ENCODE measurements around the gene VPS26B.
A peak's percentile ranks its signal among the peaks of the same experiment; 100 is the strongest.
"Not testable (repeated sequence)": the region's sequence is repeated elsewhere in the genome, so short reads cannot be mapped to it uniquely, and the experiment has no call there.

The VPS26B gene

DNA sequence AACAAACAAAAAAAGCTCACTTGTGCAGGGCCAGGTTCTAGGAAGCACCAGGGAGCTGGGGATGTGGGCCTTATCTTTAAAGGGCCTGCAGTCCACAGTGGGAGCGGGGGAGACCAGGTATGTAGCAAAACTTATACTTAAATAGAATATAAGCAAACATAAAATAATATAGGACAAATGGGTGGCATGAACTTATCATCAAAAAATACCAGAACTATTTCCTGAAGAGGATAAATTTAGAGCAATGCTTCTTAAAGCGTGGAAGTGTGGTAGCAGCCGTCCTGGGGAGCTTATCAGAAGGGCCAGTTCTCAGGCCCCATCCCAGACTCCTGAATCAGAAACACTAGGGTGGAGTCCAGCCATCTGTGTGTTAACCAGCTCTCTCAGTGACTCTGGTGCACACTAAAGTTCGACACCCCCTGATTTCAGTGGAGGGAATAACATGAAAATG is 9.3 kb downstream of the VPS26B start:
- DNase-seq, result no peak

GRCh38 chr11:134235399-134235798 is 10.9 kb downstream of the VPS26B start:
- DNase-seq, result no peak

GRCh38 chr11:134236834-134237556 is 12.5 kb downstream of the VPS26B start:
- DNase-seq, result no peak

- no peak for DNase-seq
Measured at GRCh38 chr11:134237557-134237922, 13.1 kb downstream of the VPS26B start.

DNA sequence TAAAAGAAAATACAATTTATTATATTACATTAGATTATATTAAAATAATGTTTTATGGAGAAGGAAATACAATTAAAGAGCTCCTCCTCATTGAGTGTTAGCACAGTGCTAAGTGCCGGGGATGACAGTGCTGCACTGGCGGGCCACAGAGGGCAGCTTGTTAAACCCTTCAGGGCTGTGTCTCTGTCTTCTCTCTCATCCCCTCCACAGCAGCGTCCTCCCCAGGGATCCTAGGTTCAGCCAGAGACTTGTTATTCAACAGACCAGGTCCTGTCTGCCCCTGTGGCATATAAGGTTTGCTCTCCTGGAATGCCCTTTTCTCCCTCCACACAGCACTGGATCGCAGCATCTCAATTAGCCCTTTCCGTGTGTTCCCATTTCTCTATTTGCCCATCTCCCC is 14.5 kb downstream of the VPS26B start:
- DNase-seq, result no peak

GRCh38 chr11:134240592-134240991 is 16.1 kb downstream of the VPS26B start:
- no peak for DNase-seq

GRCh38 chr11:134242376-134242775 is 17.9 kb downstream of the VPS26B start:
- no peak for DNase-seq

- no peak for DNase-seq
Measured at GRCh38 chr11:134243913-134244312, 19.4 kb downstream of the VPS26B start.

- DNase-seq, result no peak
Measured at GRCh38 chr11:134244593-134244992, 20.1 kb downstream of the VPS26B start.

DNA sequence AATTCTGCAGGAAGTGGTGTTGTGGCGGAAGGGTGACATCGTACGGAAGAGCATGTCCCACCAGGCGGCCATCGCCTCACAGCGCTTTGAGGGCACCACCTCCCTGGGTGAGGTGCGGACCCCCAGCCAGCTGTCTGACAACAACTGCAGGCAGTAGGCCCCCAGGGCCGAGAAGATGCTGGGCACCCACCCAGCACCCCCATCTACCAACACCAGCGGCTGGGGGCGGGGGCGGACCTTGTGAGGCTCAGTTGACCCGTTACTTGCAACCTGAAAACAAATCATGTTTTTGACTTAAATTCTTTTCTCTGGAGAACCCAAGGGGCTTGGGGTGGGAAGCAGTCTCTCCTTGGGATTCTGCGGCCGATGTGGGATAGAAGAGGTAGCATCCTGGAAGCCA is 21.0 kb downstream of the VPS26B start:
- DNase-seq, result no peak

DNA sequence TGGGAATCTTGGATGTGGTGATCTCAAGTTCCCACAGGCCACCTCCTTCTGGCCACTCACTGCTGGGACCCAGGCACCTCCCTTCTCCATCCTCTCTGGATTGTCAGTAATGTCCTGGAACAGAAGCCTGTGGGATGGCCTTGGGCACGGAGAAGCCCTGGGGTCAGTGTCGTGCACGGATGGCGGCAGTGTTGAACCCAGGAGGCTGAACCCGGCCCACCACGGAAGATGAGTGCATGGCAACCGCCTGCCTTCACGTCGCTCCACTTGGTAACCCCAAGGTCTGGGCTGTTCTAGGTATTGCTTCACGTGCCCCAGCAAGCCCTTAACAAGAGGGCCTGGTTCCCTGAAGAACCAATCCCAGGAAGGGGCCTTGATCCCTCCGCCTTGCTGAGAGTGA is 21.6 kb downstream of the VPS26B start:
- no peak for DNase-seq

GRCh38 chr11:134246678-134247077 is 22.2 kb downstream of the VPS26B start:
- no peak for DNase-seq

GRCh38 chr11:134248910-134249480 is 24.5 kb downstream of the VPS26B start:
- DNase-seq, result no peak

GRCh38 chr11:134250246-134250645 is 25.8 kb downstream of the VPS26B start:
- DNase-seq, result no peak

DNA sequence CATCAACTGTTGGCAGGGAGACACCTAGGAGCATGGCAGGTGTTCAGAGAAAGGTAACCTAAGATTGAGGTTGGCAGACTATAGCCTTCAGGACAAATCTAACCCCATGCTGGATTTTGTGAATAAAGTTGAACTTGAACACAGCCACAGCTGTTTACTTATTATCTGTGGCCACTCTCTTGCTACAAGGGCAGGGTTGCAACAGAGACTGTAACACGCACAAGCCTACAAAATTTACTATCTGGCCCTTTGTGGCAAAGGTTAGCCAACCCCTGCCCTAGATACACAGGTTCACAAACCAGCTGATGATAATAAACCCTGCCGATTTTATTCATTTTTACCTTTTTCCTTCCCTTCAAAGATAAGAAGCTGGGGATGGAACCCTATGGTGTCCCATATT is 26.2 kb downstream of the VPS26B start:
- no peak for DNase-seq

GRCh38 chr11:134252346-134253187 is 28.1 kb downstream of the VPS26B start:
- DNase-seq, result no peak

GRCh38 chr11:134253188-134253993 is 28.9 kb downstream of the VPS26B start, which contains the start of the genes ACAD8 and THYN1:
Gene ACAD8, plus strand, starts transcription at chr11:134253568. Its CDS starts 33 bp downstream, at chr11:134253601.
Gene THYN1, minus strand, starts transcription at chr11:134253352. Its CDS starts 470 bp downstream, at chr11:134252882.
- peak; percentile 85 for DNase-seq

- no peak for DNase-seq
Measured at GRCh38 chr11:134254433-134255183, 30.1 kb downstream of the VPS26B start.

- DNase-seq, result not testable (repeated sequence)
Measured at GRCh38 chr11:134255184-134255561, 30.7 kb downstream of the VPS26B start.

GRCh38 chr11:134257101-134257500 is 32.6 kb downstream of the VPS26B start:
- no peak for DNase-seq

GRCh38 chr11:134258577-134258976 is 34.1 kb downstream of the VPS26B start:
- DNase-seq, result no peak

GRCh38 chr11:134260503-134260902 is 36.0 kb downstream of the VPS26B start:
- DNase-seq, result no peak

Measured in NCI-H2171 (cell line).